HG03103 (cell line): Measurements from ENCODE around the gene F7.
"Not testable (repeated sequence)": the region's sequence is repeated elsewhere in the genome, so short reads cannot be mapped to it uniquely, and the experiment has no call there.

Experiments used
- ATAC-seq: cut with Tn5 transposase; IDR thresholded peaks from one replicate; pipeline ENCODE4 v1.9.1; 2021; ENCODE audit warnings: low read depth; ENCODE audit not compliant: unreplicated experiment

Gene F7

DNA sequence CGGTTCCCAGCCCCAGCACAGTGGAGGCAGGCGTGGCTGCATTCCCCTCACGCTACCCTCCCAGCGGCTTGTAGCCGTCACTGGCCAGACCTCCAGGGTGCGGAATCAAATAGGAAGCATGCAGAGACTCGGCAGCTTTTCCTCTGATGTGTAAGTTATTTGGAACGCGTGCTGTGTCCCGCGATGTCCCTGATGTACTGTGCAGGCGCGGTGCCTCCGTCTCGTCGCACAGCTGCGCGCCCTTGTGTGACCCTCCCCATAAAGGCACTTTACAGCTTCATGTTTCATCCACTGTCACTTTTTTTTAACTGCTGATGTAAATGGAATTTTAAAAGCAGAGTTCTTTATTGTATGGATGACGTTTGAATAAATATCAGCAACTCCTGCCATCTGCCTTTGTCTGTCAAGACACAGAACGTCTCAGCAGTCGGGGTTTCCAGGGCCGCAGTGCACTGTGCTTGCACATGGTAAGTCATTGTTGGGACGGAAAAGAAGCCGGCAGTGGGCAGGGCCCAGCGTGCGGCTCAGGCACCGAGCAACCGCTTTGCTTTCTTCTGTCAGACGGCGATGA is 7.3 kb upstream of the F7 start:
- ATAC-seq, result no peak

DNA sequence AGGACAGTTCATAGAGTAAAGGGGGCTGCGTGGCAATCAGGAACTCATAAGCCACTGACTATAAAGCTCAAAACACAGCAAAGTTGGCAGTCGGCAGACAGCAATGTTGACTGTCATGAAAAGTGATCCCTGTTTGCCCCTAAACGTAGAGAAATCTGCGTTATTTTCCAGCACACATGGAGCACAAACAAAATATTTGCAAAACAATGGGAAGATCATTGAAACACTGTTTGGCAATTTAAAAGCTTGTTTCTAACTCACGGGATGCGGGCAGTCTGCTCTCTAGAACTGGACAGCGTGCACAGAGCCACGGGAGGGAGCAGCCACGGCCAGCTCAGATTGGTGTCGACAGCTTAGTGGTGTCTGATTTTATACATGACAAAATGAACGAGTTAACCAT is 6.4 kb upstream of the F7 start:
- no peak for ATAC-seq

DNA sequence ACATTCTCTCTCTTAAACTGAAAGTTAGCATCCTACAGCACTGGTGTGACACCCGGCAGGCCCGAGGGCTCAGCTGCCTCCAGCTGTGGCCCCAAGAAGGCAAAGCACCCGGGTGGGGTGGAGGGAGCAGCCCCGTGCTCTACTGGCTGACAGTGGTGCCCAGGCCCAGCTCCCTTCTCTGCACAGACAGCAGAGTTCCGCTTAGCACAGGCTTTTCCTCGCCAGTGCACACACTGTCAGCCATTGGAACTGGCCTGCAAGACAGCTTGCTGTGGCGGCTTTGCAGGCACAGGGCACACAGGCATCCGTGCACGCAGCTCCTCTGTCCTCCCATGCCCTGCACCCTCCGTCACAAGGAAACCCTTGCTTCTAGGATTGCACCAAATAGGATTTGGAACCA is 3.3 kb upstream of the F7 start:
- ATAC-seq, result not testable (repeated sequence)

DNA sequence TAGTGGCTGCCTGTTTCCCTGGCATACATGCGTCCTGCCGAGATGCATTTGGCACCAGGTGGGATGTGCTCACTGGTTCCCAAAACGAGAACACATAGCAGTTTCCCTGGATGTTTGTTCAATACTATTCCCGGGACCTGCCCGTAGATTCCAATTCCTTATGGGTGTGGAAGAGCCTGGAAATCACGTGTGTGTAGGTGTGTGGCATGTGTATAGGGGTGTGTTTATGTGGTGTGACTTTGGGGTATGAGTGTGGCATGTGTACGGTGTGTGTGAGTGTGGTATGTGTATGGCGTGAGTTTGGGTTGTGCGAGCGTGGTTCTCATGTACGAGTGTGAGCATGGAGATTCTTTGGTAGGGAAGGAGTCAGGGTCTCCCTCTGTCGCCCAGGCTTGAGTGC is 2.9 kb upstream of the F7 start:
- ATAC-seq, result no peak

DNA sequence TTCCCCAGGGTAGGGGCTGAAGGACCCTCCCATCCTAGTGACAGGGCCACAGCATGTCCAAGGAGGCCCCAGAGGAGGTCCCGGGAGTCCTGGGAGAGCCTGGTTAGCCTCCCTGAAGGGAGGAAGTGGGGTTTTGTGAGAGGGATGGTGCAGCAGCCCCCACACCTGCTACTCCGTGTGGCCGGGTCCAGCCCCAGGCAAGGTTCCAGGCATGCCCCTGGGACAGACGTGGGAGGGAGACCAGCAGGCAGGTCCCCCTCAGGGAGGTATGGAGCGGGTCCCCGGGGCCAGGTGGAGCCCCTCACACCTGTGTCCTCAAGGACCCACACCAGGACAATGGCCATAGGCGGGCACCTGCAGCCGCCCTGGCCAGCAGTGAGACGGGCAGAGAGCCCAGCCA is 1.9 kb upstream of the F7 start:
- ATAC-seq, result no peak

DNA sequence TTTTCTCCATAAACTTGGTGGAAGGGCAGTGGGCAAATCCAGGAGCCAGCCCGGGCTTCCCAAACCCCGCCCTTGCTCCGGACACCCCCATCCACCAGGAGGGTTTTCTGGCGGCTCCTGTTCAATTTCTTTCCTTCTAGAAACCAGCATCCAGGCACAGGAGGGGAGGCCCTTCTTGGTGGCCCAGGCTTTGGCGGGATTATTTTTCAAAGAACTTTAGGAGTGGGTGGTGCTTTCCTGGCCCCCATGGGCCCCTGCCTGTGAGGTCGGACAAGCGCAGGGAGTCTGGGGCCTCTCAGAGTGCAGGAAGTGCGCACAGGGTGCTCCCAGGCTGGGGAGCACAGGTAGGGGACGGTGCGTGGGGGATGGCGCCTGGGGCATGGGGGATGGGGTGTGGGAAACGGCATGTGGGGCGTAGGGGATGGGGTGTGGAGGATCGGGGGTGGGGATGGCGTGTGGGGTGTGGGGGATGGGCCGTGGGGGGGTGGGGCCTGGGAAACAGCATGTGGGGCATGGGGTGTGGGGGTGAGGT is 396 bp downstream of the F7 start:
- no peak for ATAC-seq

- ATAC-seq, result no peak
Measured at GRCh38 chr13:113106711-113107351, 1.2 kb downstream of the F7 start.

GRCh38 chr13:113108521-113108920 is 2.9 kb downstream of the F7 start:
- ATAC-seq, result not testable (repeated sequence)

DNA sequence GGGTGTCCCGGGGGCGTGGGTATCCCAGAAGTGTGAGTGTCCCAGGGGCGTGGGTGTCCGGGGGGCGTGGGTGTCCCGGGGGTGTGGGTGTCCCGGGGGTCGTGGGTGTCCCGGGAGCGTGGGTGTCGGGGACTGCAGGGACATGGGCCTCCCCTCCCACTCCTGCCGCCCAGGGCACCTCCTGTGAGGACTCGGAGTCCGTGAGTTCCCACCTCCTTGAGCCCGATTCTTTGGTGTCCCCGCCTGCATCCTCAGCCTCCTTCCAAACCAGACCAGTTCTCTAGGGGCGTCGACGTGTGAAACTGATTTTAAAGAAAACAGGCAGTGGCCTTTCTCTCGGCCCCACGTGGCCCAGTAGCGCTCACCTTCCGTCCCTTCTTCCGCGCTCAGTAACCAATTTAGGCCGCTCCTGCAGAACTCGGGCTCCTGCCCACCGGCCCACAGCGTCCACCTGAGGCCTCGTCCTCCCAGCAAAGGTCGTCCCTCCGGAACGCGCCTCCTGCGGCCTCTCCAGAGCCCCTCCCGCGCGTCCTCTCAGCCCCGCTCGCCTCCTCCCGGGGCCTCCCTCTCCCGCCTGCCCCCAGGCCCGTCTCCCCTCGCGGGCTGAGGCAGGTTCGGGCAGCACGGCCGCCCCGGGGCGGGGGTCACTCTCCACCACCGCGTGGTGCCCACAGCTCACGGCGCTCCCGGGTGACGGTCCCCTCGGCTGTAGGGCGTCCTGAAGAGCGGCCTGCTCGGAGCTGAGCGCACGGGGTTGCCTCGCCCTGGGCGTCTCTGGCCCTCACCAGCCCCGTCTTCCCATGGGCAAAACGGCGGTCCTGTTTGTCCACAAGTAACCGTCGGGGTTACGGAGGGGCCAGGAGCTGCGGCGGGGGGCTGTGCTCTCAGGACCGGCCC is 3.8 kb downstream of the F7 start:
- ATAC-seq, result no peak

GRCh38 chr13:113110048-113110851 is 4.7 kb downstream of the F7 start:
- no peak for ATAC-seq

- no peak for ATAC-seq
Measured at GRCh38 chr13:113110852-113111315, 5.3 kb downstream of the F7 start.

DNA sequence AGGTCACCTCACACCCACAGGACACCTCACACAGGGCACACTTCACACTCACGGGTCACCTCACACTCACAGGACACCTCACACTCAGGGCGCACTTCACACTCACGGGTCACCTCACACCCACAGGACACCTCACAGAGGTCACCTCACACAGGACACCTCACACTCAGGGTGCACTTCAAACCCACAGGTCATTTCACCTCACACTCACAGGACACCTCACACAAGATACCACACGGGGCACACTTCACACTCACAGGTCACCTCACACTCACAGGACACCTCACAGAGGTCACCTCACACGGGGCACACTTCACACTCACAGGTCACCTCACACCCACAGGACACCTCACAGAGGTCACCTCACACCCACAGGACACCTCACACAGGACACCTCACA is 6.2 kb downstream of the F7 start:
- ATAC-seq, result not testable (repeated sequence)

DNA sequence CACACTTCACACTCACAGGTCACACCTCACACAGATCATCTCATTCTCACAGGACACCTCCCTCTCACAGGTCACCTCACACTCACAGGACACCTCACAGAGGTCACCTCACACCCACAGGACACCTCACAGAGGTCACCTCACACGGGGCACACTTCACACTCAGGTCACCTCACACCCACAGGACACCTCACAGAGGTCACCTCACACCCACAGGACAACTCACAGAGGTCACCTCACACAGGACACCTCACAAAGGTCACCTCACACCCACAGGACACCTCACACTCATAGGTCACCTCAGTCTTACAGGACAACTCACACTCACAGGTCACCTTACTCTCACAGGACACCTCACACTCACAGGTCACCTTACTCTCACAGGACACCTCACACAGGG is 6.9 kb downstream of the F7 start:
- not testable (repeated sequence) for ATAC-seq

DNA sequence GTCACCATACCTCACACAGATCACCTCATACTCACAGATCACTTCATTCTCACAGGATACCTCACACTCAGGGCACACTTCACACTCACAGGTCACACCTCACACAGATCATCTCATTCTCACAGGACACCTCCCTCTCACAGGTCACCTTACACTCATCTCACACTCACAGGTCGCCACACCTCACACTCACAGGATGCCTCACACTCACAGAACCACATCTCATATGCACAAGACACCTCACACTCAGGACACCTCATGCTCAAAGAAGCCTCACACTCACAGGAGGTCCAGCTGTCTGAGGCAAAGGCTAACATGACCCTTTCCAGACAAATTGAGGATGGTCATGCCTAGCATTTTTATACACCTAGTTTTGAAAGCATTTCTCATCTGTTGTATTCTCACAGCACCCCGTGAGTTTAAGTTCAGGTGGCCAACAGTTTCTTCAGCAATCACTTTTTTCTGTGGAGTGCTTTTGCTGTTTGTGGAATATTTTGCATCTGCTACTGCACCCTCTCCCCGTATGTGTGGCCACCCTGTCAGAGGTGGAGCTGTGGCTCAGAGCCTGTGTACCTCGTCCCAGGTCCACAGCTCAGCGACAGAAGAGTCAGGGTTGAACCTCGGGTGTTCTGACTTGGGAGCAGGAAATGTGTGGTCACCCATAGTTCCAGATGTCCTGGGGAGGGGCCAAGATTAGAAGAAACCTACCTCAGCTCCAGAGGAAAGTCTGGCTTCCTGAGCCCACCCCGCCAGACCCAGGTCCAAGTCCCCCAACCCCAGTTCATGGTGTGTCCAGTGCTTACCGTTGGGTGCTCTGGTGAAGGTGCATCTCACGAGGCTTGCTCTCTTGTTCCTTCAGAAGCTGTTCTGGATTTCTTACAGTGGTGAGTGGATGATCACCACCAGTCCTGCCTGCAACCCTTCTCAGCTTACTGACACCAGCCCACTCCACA is 7.6 kb downstream of the F7 start:
- no peak for ATAC-seq

- no peak for ATAC-seq
Measured at GRCh38 chr13:113113846-113114271, 8.3 kb downstream of the F7 start.

GRCh38 chr13:113114511-113115362 is 9.1 kb downstream of the F7 start:
- no peak for ATAC-seq

DNA sequence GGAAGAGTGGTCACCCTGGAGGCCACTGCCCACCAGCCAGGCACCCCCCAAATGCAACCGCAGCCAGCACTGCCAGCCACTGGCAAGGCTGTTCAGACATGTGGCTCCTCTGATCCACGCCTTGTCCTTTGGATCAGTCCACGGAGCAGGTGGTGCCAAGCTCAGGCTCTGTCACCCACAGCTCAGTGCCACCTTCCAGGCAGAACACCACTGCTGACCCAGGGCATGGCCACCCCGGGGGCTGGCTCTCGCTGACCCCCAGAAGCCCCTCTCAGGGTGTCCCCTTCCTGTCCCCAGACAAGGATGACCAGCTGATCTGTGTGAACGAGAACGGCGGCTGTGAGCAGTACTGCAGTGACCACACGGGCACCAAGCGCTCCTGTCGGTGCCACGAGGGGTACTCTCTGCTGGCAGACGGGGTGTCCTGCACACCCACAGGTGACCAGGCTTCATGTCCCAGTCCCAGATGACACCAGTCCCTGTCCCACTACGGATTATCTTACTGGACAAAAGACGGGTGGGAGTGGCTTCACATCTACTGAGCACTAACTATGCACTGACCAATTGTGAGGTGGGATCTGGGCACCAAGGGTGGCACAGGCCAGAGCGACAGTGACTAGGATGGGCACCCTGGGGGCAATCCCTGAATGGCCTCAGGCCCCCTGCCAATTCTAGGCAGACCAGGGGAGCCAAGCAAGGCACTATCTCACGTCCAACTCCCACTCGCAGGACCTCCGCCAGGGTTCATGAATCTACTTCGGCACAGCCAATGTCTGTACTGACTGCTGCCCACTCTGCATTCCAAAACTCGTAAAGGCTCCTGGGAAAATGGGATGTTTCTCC is 10.0 kb downstream of the F7 start:
- ATAC-seq, result no peak
